Measurements from ENCODE around the gene SBF2.

SBF2 gene

DNA sequence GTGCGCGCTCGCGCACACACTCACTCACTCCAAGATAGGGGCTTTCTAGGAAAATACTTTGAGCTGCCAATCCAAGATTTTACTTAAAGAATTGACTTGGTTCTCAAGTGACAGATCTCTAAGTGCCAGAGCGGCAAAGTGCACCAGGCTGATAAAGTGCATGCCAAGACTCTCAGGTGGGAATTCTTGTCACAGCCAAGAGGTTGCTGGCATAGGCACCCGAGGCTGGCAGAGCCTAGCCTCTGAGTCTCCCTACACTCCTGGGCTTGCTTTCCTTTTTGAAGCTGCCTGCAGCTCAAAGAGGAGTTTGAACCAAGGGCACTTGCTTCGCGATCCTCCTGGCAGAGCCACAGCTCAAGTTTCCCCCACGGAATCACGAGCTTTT lies 8.3 kb upstream of the SBF2 start:
- DNase-seq (ENCODE audit: low spot score): peak; percentile 65

DNA sequence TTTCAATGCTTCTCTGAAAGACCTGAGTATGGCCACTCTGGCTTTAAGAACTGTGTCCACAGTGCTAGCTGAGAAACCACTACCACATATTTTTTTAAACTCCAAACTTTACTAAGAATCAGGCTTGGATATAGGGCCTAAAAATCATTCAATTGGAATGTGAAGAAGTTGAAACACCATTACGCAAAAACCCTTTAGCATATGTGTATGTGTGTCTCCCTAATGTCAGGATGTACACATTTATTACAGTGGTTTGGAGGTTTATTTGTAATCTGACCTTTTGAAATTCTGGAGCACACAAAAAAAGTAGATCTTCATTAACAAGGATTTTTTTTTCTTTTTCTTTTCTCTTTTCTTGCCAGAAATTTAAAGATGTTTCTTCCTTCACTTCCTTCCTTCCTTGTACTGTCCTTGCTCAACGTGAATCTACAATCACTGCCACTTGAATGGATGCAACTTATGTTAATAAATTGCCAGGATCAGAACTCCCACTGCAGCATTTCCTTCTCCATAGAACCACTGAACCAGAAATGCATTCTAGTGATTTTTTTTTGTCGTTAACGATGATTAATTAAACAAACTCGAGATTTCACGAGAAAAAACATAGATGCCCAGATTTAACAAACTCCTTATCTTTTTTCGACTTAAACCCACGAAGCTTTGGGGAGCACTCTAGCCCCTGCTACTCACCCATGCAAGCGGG lies 7.8 kb upstream of the SBF2 start:
- DNase-seq (ENCODE audit: low spot score): peak; percentile 85

DNA sequence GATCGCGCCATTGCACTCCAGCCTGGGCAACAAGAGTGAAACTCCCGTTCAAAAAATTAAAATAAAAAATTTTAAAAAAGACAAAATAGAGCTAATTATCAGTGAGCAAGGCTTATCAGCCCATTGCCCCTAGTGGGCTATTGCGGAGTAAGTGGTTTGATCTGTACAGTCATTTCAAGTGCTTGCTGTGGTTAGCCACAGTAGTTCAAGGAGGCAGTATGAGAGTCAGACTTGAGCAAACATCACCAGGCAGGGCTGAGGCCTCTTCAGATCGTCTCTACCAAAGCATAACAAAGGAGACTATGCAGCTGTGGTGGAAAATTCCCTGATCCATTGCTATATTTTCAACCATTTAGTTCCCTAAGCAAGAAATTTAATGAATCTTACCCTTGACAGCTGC lies 4.3 kb upstream of the SBF2 start:
- peak; percentile 88 for DNase-seq (ENCODE audit: low spot score)

DNA sequence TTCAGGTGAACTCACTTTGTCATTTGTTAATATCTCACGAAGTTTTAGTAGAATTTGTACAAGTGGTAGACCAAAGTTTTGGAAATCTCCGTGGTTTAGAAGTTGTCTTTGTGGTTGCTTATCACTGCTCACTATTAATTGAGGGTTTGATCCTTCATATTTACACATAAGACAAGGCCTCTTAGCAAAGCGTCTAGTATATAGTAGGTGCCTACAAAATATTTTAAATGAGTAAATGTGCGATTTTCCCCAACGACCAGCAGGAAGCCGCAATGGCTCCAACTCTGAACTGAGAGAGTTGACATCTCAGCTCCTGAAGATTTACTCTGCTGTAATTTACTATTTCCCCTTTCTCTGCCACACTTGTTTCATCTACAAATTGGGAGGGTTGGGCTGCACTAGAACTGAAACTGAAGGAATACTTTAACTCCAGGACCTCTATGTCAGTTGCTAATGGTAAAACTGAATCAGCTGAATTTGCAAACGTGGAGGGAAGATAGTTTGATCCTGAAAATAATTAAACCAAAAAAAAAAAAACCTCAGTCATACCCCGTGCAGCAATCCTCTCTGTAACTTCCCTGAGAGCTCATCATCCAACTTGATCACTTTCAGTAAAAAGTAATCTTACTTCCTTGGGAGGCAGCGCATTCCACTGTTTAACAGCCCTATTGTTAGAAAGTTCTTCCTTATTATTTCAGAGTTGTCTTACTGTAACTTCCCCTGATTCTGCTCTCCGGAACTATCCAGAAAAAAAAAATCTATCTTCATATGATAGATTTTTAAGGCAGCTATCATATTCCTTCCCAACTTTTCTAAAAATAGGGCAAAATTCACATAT lies 1.3 kb upstream of the SBF2 start:
- peak; percentile 50 for DNase-seq (ENCODE audit: low spot score)

DNA sequence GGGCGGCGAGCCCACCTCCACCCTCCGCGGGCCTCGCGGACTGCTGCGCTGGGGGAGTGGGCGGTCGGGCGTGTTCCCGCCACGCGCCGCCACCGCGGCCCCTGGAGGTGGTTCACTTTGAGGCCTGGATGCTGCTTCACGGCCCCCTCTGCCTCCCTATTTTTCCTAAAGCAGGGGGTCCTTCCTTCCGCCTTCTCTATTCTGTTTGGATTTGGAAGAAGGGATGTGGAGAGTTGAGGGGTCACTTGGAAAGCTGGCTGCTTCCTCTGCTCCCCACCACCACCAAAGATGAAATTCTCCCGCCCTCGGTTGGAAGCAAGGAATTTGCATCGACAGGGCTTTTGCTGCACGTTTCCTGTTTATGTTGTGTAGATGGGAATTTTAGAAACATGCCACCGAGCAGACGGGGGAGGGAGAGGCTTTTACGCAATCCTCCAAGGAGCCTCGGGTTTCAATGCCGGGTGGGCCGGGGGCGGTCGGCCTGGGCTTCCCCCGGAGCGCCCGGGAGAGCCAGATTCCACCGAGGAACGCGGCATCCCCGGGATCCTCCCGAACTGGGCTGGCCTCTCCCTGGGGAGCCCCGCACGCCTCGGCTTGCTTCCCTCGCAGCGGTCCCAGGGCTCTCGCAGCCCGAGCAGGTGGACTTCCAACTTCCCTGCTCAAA lies 403 bp upstream of the SBF2 start:
- peak; percentile 52 for DNase-seq (ENCODE audit: low spot score)

DNA sequence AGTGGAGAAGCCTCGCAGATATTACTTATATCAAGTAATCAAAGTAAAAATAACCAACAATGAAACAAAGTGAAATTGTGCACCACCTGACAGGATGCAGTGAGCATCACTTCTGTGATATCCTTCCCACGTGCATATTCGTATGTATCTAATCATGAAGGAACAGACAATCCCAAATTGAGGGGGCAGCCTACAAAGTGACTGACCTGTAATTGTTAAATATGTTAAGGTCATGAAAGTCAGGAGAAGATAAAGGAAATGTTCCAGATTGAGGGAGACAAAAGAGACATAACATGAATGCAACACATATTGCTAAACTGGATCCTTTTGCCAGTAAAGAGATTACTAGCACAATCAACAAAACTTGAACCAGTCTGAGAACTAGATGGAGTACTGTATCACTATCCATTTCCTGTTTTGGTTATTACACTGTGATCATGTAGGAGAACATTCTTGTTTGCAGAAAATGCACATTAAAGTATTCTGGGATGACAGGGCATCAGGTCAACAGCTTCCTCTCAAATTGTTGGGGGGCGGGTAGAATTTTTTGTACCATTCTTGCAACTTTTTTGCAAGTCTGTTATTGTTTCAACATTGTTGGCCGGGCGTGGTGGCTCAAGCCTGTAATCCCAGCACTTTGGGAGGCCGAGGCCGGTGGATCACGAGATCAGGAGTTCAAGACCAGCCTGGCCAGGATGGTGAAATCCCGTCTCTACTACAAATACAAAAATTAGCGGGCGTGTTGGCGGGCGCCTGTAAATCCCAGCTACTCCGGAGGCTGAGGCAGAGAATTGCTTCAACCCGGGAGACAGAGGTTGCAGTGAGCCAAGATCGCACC lies 2.0 kb downstream of the SBF2 start:
- no peak for DNase-seq (ENCODE audit: low spot score)

DNA sequence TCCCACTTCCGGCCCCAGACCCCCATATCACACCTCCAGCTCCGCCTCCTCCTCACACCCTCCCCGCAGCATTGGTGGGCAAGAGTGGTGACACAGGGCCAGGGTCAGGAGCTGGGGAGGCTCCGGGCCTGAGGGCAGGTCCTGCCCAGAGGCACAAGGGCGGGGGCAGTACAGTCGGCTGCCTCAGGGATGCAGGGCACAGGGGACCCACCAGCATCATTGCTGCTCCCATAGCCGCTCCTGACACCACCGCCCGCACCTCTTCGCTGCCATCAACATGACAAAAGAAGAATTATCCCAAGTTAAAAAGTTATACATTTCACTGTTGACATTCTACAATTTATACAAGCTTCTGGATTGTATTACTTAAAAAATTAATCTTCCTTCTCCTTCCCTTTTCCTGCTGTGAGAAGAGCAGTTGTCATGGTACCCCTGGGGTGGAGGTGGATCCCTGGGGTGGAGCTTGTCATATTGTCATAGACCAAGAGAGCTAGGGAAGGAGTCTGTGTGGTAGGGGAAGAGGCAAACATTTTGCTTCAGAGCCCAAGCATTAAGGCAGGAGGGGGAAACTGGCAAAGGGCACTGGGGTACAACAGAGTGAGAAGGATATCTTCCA lies 4.1 kb downstream of the SBF2 start:
- no peak for DNase-seq (ENCODE audit: low spot score)

DNA sequence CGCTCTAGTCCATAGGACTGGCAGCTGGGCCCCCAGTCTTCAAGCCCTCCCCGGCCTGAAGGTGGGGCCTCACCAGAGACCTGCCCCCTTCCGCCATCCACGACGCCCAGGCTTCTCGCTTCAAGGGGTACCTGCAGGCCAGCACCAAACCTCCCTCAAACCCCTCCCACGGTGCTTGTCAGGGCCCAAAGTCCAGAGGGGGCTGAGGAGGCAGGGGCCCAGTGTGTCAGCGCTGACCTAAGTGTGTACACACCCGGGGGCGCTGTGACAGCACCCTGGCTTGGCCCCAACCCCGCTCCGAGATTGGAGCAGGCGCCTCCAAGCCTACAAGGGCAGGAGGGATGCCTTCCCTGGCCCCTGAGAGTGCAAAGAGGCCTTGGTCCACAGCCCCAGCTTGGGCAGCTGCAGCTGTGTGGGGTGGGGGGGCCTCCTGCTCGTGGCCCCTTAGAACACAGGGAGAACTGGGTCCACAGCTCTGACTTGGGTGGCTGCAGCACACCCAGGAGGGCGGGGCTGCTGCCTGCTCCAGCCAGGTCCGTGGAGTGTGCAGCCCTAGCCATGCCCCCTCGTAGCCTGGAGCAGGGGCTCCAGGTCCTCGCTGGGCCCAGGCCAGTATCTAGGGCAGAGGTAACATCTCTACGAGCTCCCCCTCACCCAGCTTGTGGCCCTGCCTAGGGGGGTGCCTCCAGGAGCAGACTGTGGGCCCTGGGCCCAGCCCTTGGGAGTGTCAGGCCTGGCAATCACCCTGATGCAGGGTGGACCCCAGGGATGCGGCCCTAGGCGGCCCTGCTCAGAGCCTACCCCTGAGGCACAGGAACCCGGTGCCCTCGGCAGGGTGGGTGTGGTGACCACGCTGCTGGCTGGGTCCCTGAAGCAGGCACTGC lies 4.9 kb downstream of the SBF2 start:
- no peak for DNase-seq (ENCODE audit: low spot score)

DNA sequence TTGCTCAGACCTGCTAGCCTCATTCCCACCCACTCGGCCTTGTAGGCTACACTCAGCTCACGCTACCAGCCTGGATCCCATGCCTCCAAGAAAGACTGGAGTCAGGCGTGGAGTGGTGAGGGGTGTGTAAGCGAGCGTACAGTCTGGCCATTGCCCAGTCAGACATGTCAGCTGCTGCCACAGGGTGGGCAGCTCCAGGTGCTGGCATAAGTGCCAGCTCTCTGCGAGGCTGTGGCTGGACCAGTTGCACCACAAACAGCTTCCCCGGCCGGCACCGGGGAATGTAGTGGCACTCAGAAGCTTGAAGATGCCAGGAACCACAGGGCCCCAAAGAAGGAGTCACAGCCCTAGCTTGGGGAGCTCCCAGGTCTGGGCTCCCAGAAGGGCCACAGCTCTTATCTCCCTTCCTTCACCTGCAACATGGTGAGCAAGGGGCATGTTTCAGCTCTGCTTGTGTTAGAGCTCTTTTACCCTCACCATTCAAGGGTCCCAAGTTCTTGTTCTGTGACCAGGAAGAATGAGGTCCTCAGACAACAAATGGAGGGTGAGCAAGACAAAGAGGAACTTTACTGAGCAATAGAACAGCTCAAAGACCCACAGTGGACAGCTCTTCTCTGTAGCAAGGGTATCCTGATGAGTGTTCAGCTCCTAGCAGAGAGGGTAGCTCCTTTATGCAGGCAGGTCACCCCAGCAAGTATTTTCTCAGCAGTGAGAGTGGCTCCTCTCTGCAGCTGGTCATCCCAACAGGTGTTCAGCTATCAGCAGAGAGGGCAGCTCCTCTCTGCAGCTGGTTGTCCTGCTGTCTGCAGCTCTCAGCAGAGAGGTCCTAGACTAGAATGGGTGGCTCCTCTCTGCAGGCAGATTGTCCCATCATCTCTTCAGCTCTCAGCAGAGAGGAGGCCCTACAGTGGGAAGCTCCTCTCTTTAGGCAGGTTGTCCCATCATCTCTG lies 6.0 kb downstream of the SBF2 start:
- no peak for DNase-seq (ENCODE audit: low spot score)

DNA sequence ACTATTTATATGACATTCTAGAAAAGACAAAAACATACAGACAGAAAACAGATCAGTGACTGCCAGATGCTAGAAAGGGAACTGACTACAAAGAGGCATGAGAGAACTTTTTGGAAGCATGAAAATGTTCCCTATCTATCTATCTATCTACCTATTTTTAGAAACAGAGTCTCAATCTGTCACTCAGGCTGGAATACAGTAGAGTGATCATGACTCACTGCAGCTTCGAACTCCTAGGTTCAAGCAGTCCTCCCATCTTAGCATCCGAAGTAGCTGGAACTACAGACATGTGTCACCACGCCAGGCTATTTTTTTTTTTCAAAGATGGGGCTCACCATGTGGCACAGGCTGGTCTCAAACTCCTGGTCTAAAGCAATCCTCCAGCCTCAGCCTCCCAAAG lies 6.9 kb downstream of the SBF2 start:
- peak; percentile 28 for DNase-seq (ENCODE audit: low spot score)

DNA sequence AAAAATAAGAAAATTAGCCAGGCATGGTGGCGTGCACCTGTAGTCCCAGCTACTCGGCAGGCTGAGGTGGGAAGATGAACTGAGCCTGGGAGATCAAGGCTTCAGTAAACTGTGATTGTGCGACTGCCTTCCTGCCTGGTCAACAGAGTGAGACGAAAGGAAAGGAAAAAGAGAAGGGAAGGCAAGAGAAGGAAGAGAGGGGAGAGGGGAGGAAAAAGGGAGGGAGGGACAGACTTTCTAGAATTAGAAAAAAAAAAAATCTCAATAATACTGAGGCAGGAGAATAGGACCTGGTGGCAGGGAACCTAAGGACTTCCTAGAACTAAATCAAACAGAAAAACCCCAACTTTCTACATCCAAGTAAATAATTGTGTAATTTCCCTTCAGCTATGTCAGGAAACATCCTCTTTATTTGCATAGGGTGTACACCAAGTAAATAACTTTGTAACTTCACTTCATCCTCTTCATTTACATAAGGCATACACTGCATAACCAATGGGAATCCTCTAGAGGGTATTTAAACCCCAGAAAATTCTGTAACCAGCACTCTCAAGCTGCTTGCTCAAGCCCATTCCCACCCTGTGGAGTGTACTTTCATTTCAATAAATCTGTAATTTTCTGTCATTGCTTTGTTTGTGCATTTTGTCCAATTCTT lies 8.7 kb downstream of the SBF2 start:
- DNase-seq (ENCODE audit: low spot score): no peak

DNA sequence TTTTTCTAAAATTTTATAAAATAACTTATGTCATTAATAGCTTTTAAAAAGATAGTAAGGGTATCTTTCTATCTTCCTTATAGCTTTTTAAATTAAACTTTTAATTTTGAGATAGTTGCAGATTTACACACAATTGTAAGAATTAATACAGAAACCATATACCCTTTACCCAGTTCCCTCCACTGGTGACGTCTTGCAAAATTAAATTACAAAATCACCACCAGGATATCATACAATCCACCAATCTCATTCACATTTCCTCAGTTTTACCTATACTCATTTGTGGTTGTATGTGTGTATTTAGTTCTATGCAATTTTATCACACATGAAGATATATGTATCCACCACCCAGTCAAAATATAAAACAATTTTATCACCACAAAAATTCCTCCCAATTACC lies 10.0 kb downstream of the SBF2 start:
- DNase-seq (ENCODE audit: low spot score): no peak

DNA sequence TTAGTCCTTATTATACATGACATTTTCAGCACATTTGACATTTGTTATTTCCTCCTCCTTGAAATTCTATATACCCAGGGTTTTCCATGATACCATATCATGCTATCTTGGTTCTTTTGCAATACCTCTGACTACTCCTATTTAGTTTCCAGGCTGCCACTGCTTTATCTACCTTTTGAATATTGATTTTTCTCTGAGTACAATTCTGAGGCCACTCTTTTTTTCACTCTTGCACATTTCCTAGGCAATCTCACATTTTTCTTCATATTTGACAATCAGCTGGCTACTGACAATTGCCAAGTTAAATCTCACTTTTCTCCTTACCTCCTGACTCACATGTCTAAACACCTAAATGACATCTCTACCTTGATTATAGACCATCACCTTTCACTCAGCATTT lies 11.9 kb downstream of the SBF2 start:
- no peak for DNase-seq (ENCODE audit: low spot score)

DNA sequence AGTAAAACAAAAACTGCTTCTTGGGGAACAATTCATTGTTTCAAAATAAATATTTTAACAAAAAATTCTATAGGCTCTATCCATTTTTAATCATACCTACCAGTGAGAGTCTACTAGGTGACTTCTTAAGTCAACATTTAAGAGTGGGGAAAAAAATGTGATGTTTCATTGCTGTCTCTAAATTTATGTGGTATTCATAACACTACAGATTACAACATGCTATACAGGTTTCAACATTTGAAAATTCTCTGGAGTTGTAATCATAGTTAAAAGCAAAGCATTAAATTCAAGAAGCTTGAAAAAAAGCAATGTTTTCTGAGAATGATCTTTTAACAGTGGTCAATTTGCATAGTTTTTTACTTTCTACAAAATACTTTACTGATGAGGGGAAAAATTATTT lies 18.3 kb downstream of the SBF2 start:
- no peak for DNase-seq (ENCODE audit: low spot score)

DNA sequence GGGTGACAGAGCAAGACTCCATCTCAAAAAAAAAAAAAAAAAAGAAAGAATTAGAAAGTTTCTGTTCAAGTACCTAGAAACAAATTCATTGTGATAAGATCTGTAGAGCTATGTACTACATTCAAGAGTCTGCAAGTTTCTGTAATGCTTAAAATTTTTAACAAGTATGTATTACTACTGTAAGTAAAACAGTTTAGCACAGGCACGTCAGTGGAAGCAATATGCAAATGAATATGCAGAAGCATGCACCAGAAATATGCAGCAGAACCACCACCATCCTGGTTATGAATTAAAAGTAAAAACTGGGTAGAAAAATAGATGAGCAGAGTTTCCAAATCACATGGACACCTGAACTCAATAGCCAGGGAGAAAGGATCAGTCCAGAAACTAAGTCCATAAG lies 19.3 kb downstream of the SBF2 start:
- no peak for DNase-seq (ENCODE audit: low spot score)

DNA sequence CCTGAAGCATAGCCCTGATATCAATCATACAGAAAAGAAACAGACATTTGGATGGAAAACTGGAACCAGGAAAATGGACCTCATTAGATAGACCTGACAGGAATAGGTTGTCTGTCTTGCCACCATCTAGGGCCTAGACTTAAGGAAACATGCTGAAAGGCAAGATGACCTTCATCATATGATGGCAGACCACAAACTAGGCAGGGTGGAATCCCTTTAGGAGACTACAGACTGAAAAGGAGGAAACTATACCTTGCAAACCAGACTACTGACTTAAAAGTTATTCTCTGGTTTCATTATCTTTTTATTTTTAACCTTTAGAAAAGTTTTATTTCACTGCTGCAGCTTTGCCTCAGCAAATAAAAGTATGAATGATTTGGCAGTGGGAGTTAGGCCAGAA lies 20.3 kb downstream of the SBF2 start:
- no peak for DNase-seq (ENCODE audit: low spot score)

DNA sequence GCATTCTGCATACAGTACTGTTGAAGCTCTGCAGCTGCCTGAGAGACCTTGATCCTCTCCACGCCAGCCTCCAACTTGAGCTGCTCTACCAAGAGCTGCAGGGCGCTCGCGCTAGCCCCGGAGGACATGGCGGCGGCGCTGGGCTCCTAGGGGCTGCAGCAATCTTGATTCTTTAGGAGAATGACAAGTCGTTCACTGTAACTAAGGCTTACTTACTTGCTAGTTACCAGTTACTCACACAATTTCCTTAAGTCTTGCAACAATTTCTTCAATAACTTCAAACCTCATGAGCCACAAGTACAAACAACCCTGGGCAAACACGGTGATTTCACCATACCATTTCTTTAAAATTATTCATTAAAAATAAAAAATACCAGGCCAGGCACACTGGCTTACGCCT lies 21.9 kb downstream of the SBF2 start:
- DNase-seq (ENCODE audit: low spot score): no peak

DNA sequence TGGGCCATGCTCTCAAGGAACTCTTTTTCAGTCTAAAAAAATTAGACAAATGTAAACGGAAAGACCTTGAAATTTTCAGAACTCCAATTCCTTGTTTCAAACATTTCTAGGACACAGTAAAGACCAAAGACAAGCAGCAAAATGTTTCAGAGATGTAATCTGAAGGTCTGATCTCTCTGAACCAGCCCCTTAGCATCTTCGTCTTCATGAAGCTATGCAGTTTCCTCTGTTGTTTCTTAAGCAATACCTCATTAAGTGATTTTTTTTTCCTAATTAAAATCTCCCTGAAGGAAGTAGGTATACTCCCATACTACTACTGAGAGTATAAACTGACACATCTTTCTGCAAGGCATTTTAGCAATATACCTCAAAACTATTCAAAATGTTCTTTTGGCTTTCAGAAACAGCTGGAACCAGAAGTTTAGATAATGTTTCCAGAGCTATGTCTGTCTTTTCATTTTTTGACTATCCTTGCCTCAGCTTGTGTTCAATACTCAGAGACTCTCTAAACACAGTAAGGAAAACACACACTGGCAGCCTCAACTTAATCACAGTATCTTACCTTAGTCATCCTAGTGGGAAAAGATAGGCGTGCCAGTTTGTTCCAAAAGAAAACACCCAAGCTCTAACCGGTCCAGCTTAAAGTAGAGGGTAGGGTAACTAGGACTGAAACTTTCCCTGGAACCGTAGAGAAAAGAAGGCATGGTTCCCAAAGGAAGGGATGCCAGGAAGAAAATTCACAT lies 25.1 kb downstream of the SBF2 start:
- DNase-seq (ENCODE audit: low spot score): no peak

Data from kidney tubule cell (primary cell).